ENCODE data around the gene IL11RA. TPM values are rescaled to one million over a fixed set of nuclear protein-coding genes. Genes with fewer than 3 reads are reported as not detected.

IL11RA gene
- total and polyA plus RNA-seq, 9 of the 15 experiments (the other 6 are each of a cell fraction or from before 2014, with no cell fraction given) = 0.11 to 5.8 (median 2.8) TPM

DNA sequence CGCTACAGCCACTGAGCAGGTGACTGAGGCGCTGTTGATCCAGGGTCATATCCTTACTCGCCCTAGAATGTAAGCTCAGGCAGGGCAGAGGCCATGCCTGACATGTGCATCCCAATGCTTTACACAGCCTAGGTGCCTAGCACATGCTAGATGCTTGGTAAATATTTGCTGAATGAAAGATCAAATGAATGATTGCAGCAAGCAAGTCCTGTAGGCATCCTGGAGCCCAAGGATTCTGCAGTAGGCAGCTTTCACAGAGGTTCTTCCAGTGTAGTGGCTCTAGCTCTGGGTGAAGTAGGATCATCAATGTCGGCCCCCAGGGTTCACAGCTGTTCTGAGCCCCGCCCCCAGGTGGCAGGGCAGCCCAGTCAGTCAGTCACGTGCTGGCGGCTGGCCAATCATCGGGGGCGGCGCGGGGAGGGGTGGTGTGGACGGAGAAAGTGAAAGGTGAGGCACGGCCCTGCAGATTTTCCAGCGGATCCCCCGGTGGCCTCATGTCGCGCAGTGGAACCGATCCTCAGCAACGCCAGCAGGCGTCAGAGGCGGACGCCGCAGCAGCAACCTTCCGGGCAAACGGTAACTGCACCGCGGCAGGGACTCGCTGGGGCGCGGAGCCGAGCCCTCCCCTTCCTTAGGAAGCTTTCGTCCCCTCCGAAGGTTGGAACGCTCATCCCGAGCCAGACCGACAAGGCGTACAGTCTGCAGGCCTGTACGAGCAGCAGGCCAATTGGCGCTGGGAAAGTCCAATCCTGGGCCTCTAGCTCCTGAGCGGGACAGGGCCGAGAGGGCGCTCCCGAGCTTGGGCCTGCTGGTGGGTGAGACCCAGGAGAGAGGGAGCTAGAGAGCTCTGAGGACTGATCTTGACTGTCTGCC, 5.5 kb upstream of the IL11RA start, which contains the start of gene GALT (continued):
- TF ChIP-seq, protein P1, sequence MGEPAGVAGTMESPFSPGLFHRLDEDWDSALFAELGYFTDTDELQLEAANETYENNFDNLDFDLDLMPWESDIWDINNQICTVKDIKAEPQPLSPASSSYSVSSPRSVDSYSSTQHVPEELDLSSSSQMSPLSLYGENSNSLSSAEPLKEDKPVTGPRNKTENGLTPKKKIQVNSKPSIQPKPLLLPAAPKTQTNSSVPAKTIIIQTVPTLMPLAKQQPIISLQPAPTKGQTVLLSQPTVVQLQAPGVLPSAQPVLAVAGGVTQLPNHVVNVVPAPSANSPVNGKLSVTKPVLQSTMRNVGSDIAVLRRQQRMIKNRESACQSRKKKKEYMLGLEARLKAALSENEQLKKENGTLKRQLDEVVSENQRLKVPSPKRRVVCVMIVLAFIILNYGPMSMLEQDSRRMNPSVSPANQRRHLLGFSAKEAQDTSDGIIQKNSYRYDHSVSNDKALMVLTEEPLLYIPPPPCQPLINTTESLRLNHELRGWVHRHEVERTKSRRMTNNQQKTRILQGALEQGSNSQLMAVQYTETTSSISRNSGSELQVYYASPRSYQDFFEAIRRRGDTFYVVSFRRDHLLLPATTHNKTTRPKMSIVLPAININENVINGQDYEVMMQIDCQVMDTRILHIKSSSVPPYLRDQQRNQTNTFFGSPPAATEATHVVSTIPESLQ (CRISPR knock-in tag; IDR thresholded peaks at IDR 0.05) = 0 out of 2 replicates have a peak, but pooled peaks have one; percentile 17
- TF ChIP-seq DACH1 (IDR thresholded peaks at IDR 0.05; ENCODE audit: partially characterized antibody) (peak; percentile 97), TEAD4 (IDR thresholded peaks at IDR 0.05; ENCODE audit: low read length) (no peak), TEAD4 (CRISPR knock-in tag; IDR thresholded peaks at IDR 0.05; ENCODE audit: borderline replicate concordance) (no peak), CSDE1 (IDR thresholded peaks at IDR 0.05) (no peak), SUPT5H (IDR thresholded peaks at IDR 0.05) (peak; percentile 57; the same call in 1 of the 2 replicates), KLF1 (tag; IDR thresholded peaks at IDR 0.05) (no peak), POLR2A (conservative IDR thresholded peaks at IDR 0.05) (peak; percentile 70), STAT5A (IDR thresholded peaks at IDR 0.05; ENCODE audit: borderline replicate concordance, low read length) (no peak), RFX5 (IDR thresholded peaks at IDR 0.05; ENCODE audit: low read depth, low read length) (no peak), FOXP1 (CRISPR knock-in tag; IDR thresholded peaks at IDR 0.05) (0 out of 2 replicates have a peak, but pooled peaks have one; percentile 45), ZNF75A (CRISPR knock-in tag; IDR thresholded peaks at IDR 0.05) (no peak), FIP1L1 (IDR thresholded peaks at IDR 0.05; ENCODE audit: low read depth, low read length, poor library complexity, severe bottlenecking) (peak; percentile 30), SIRT6 (IDR thresholded peaks at IDR 0.05; ENCODE audit: low read depth, low read length) (no peak), CHD4 (IDR thresholded peaks at IDR 0.05; ENCODE audit: insufficient read depth, insufficient replicate concordance, low read depth, low read length, poor library complexity, severe bottlenecking) (no peak), ZNF184 (CRISPR knock-in tag; IDR thresholded peaks at IDR 0.05) (no peak), ZNF764 (CRISPR knock-in tag; IDR thresholded peaks at IDR 0.05; ENCODE audit: low read depth) (no peak), ZNF583 (CRISPR knock-in tag; IDR thresholded peaks at IDR 0.05) (no peak), ZNF584 (CRISPR knock-in tag; IDR thresholded peaks at IDR 0.05; ENCODE audit: low read depth) (no peak), KHSRP (IDR thresholded peaks at IDR 0.05) (no peak), IFI16 (CRISPR knock-in tag; IDR thresholded peaks at IDR 0.05) (no peak), ZNF3 (CRISPR knock-in tag; IDR thresholded peaks at IDR 0.05) (no peak), ZSCAN29 (IDR thresholded peaks at IDR 0.05) (no peak), PPARD (CRISPR knock-in tag; IDR thresholded peaks at IDR 0.05) (no peak)
- TF ChIP-seq, protein P2, sequence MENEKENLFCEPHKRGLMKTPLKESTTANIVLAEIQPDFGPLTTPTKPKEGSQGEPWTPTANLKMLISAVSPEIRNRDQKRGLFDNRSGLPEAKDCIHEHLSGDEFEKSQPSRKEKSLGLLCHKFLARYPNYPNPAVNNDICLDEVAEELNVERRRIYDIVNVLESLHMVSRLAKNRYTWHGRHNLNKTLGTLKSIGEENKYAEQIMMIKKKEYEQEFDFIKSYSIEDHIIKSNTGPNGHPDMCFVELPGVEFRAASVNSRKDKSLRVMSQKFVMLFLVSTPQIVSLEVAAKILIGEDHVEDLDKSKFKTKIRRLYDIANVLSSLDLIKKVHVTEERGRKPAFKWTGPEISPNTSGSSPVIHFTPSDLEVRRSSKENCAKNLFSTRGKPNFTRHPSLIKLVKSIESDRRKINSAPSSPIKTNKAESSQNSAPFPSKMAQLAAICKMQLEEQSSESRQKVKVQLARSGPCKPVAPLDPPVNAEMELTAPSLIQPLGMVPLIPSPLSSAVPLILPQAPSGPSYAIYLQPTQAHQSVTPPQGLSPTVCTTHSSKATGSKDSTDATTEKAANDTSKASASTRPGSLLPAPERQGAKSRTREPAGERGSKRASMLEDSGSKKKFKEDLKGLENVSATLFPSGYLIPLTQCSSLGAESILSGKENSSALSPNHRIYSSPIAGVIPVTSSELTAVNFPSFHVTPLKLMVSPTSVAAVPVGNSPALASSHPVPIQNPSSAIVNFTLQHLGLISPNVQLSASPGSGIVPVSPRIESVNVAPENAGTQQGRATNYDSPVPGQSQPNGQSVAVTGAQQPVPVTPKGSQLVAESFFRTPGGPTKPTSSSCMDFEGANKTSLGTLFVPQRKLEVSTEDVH (IDR thresholded peaks at IDR 0.05; ENCODE audit: low read depth, partially characterized antibody) = no peak
